Heart left ventricle (tissue), 13 donors: ENCODE measurements around the gene STK32C.

ENCODE experiments used
- CTCF ChIP-seq, 12 donors: fragments of 200-600 bp; sonication (generic) in 4 of 12; IDR thresholded peaks; one replicate each; pipeline versions ENCODE4 v1.5.0 to v1.8.0; 2018 to 2022; ENCODE audit warnings: antibody characterized with exemption in 12 of 12, mild to moderate bottlenecking in 5 of 12
- POLR2A ChIP-seq, 2 donors: fragments of 450-650 bp; IDR thresholded peaks; one replicate each; pipeline ENCODE4 v1.6.1; 2017; ENCODE audit warnings: antibody characterized with exemption in 2 of 2, mild to moderate bottlenecking in 2 of 2, moderate library complexity in 2 of 2
- donor health status: ischemic (EF 13 %, LVEDD 7.1; RV severe dilation, severe dysfunction).
- donor health status: DM: no; HTN: yes; CAD: no.
- donor health status: DM: no; HTN: no; CAD: no.
- donor health status: ischemic (EF 25% LVEDD 6.9; RV normal size, moderate dysfunction).
- donor health status: ischemic (EF 25% LVEDD 5.7; RV mildly dilated, moderate dysfunction).
- donor health status: ischemic (EF 35%, LVEDD 5.7; RV mildly dilated, moderate dysfunction).
- donor health status: nonischemic (EF 11% LVEDD 7.7; RV severe dilation, severe dysfunction).
- donor health status: DM: yes; HTN: yes; CAD: no.
- donor health status: PGD.
- donor health status: ischemic (EF 29% LVEDD 5.4; RV normal size, mild dysfunction).
- donor health status: nonischemic (EF 23%, LVEDD 6.1; RV moderate dilation, normal function).

- no peak for TF ChIP-seq CTCF (IDR thresholded peaks at IDR 0.05)
- TF ChIP-seq POLR2A (IDR thresholded peaks at IDR 0.05), result no peak
Measured at GRCh38 chr10:132264966-132265889, 42.5 kb downstream of the STK32C start.
